Thymus (tissue), 11 donors: ENCODE results near the gene TUSC7. TPM values are rescaled to one million over a fixed set of nuclear protein-coding genes. Genes with fewer than 3 reads are reported as not detected.

Experiments used
- DNase-seq, 9 donors: peaks; one replicate each; pipeline ENCODE4 v3.0.0-alpha.2; 2013; ENCODE audit warnings: low spot score in 9 of 9, low read depth in 6 of 9, missing footprints in 1 of 9
- H3K27ac ChIP-seq, 2 donors: one replicate each; pipeline ENCODE4 v1.5.1; 2013; ENCODE audit warnings: control low read depth in 1 of 2, low read depth in 1 of 2, low read length in 1 of 2, mild to moderate bottlenecking in 1 of 2, moderate library complexity in 1 of 2
- H3K27me3 ChIP-seq, 2 donors: one replicate each; pipeline ENCODE4 v1.5.1; 2013; ENCODE audit warnings: low read length in 1 of 2; ENCODE audit not compliant: control insufficient read depth in 2 of 2, insufficient read depth in 1 of 2
- H3K36me3 ChIP-seq, 2 donors: one replicate each; pipeline ENCODE4 v1.5.1; 2013; ENCODE audit warnings: low read length in 1 of 2, mild to moderate bottlenecking in 1 of 2, moderate library complexity in 1 of 2; ENCODE audit not compliant: control insufficient read depth in 2 of 2, insufficient read depth in 2 of 2
- H3K4me1 ChIP-seq, 2 donors: one replicate each; pipeline ENCODE4 v1.5.1; 2013; ENCODE audit warnings: low read length in 2 of 2; ENCODE audit not compliant: control insufficient read depth in 2 of 2, insufficient read depth in 2 of 2
- H3K4me3 ChIP-seq, 2 donors: one replicate each; pipeline ENCODE4 v1.5.1; 2013; ENCODE audit warnings: low read length in 2 of 2, control low read depth in 1 of 2, mild to moderate bottlenecking in 1 of 2
- H3K9me3 ChIP-seq, 2 donors: one replicate each; pipeline ENCODE4 v1.5.1; 2013; ENCODE audit warnings: low read length in 1 of 2, mild to moderate bottlenecking in 1 of 2; ENCODE audit not compliant: control insufficient read depth in 2 of 2, insufficient read depth in 1 of 2
- WGBS: extraction: QIAGEN DNeasy Blood & Tissue Kit; methylation state at CpG from one replicate; pipeline ENCODE4 v1.1.7; 2013; 5-methylcytosine and 5-hydroxymethylcytosine counted together
- polyA plus RNA-seq: library from polyadenylated mRNA; stranded (reverse); fragments of 200-250 nt; gene quantifications from one replicate; pipeline ENCODE4 v1.2.3, GENCODE V29; 2013
- total RNA-seq: library from RNA; stranded (reverse); fragments of 120-200 nt; gene quantifications from one replicate; pipeline ENCODE4 v1.2.4, GENCODE V29; 2013
- donor health status: healthy.

Gene TUSC7
- total and polyA plus RNA-seq, 2 donors = not detected

GRCh38 chr3:116701070-116701469 lies 8.5 kb upstream of the TUSC7 start:
- no peaks in the 10 kb centered on the region for H3K4me1 ChIP-seq
- H3K36me3 ChIP-seq = no peaks in the 10 kb centered on the region
- no peaks in the 10 kb centered on the region for H3K9me3 ChIP-seq
- H3K27ac ChIP-seq = no peak overlapping the region
- H3K27me3 ChIP-seq = no peaks in the 10 kb centered on the region
- no peak overlapping the region for H3K4me3 ChIP-seq
- DNase-seq = no peak

- Histone ChIP-seq H3K4me3 (no peak overlapping the region), H3K9me3 (no peaks in the 10 kb centered on the region), H3K27me3 (no peaks in the 10 kb centered on the region), H3K27ac (no peak overlapping the region), H3K36me3 (no peaks in the 10 kb centered on the region), H3K4me1 (no peaks in the 10 kb centered on the region)
- no peak for DNase-seq
- 79% methylated on average over 4 of the region's 4 CpGs for WGBS
Observed at GRCh38 chr3:116702334-116702733, 7.2 kb upstream of the TUSC7 start.

GRCh38 chr3:116707531-116707930 lies 2.0 kb upstream of the TUSC7 start:
- H3K27me3 ChIP-seq = no peaks in the 10 kb centered on the region
- no peak overlapping the region for H3K4me3 ChIP-seq
- H3K4me1 ChIP-seq = no peaks in the 10 kb centered on the region
- DNase-seq = no peak
- H3K36me3 ChIP-seq = no peaks in the 10 kb centered on the region
- H3K27ac ChIP-seq = no peak overlapping the region
- H3K9me3 ChIP-seq = no peaks in the 10 kb centered on the region
- WGBS = 98% methylated on average over 3 of the region's 3 CpGs

GRCh38 chr3:116716490-116716889 lies 6.9 kb downstream of the TUSC7 start:
- H3K36me3 ChIP-seq = no peaks in the 10 kb centered on the region
- H3K27me3 ChIP-seq = no peaks in the 10 kb centered on the region
- H3K4me3 ChIP-seq = no peak overlapping the region
- H3K9me3 ChIP-seq = no peaks in the 10 kb centered on the region
- H3K4me1 ChIP-seq = no peaks in the 10 kb centered on the region
- no peak overlapping the region for H3K27ac ChIP-seq
- WGBS = 57% methylated on average over 4 of the region's 4 CpGs
- DNase-seq = no peak

- Histone ChIP-seq H3K4me1 (no peaks in the 10 kb centered on the region), H3K27ac (no peak overlapping the region), H3K9me3 (no peaks in the 10 kb centered on the region), H3K4me3 (no peak overlapping the region), H3K27me3 (no peaks in the 10 kb centered on the region), H3K36me3 (no peaks in the 10 kb centered on the region)
- 98% methylated on average over 1 of the region's 1 CpG for WGBS
- no peak for DNase-seq
Observed at GRCh38 chr3:116717566-116717965, 8.0 kb downstream of the TUSC7 start.

GRCh38 chr3:116728454-116728853 lies 18.9 kb downstream of the TUSC7 start:
- DNase-seq = no peak
- Histone ChIP-seq H3K27ac (no peak overlapping the region), H3K9me3 (no peaks in the 10 kb centered on the region), H3K4me1 (no peaks in the 10 kb centered on the region), H3K36me3 (no peaks in the 10 kb centered on the region), H3K4me3 (no peak overlapping the region), H3K27me3 (no peaks in the 10 kb centered on the region)
- 86% methylated on average over 2 of the region's 2 CpGs for WGBS

- H3K4me3 ChIP-seq = no peak overlapping the region
- no peak for DNase-seq
- WGBS = 90% methylated on average over 2 of the region's 2 CpGs
- H3K9me3 ChIP-seq = peaks cover 0 to 3% of the 10 kb centered on the region in 2 donors
- no peak overlapping the region for H3K27ac ChIP-seq
- no peaks in the 10 kb centered on the region for H3K4me1 ChIP-seq
- no peaks in the 10 kb centered on the region for H3K27me3 ChIP-seq
- H3K36me3 ChIP-seq = no peaks in the 10 kb centered on the region
Observed at GRCh38 chr3:116734243-116734642, 24.7 kb downstream of the TUSC7 start.

GRCh38 chr3:116739678-116740077 lies 30.1 kb downstream of the TUSC7 start:
- 43% methylated on average over 2 of the region's 2 CpGs for WGBS
- H3K36me3 ChIP-seq = no peaks in the 10 kb centered on the region
- no peak for DNase-seq
- H3K27ac ChIP-seq = no peak overlapping the region
- H3K9me3 ChIP-seq = peaks cover 0 to 3% of the 10 kb centered on the region in 2 donors
- no peak overlapping the region for H3K4me3 ChIP-seq
- no peaks in the 10 kb centered on the region for H3K4me1 ChIP-seq
- no peaks in the 10 kb centered on the region for H3K27me3 ChIP-seq

- DNase-seq = no peak
- Histone ChIP-seq H3K4me3 (no peak overlapping the region), H3K27ac (no peak overlapping the region), H3K27me3 (no peaks in the 10 kb centered on the region), H3K4me1 (no peaks in the 10 kb centered on the region), H3K36me3 (no peaks in the 10 kb centered on the region), H3K9me3 (peaks cover 0 to under 1% of the 10 kb centered on the region in 2 donors)
- 87% methylated on average over 2 of the region's 2 CpGs for WGBS
Observed at GRCh38 chr3:116740293-116740692, 30.7 kb downstream of the TUSC7 start.

GRCh38 chr3:116741467-116741866 lies 31.9 kb downstream of the TUSC7 start:
- DNase-seq = no peak
- H3K27ac ChIP-seq = no peak overlapping the region
- 43% methylated on average over 1 of the region's 1 CpG for WGBS
- no peaks in the 10 kb centered on the region for H3K27me3 ChIP-seq
- no peaks in the 10 kb centered on the region for H3K9me3 ChIP-seq
- no peaks in the 10 kb centered on the region for H3K4me1 ChIP-seq
- no peaks in the 10 kb centered on the region for H3K36me3 ChIP-seq
- no peak overlapping the region for H3K4me3 ChIP-seq
